Suprapubic skin (tissue), 4 donors: ENCODE results near the gene B3GALT6. TPM values are rescaled to one million over a fixed set of nuclear protein-coding genes. Genes with fewer than 3 reads are reported as not detected.
A peak's percentile ranks its signal among the peaks of the same experiment; 100 is the strongest.

Experiments used
- DNase-seq, 2 donors: peaks; one replicate each; pipeline ENCODE4 v3.0.0-alpha.2; 2019; ENCODE audit warnings: low spot score in 2 of 2
- H3K27ac ChIP-seq: fragments of 200-600 bp; sonication (generic); one replicate; pipeline ENCODE4 v1.5.1; 2019
- H3K27me3 ChIP-seq: fragments of 200-600 bp; sonication (generic); one replicate; pipeline ENCODE4 v1.5.1; 2019
- H3K36me3 ChIP-seq: fragments of 200-600 bp; sonication (generic); one replicate; pipeline ENCODE4 v1.5.1; 2019
- H3K4me1 ChIP-seq: fragments of 200-600 bp; sonication (generic); one replicate; pipeline ENCODE4 v1.5.1; 2019
- H3K4me3 ChIP-seq: fragments of 200-600 bp; sonication (generic); one replicate; pipeline ENCODE4 v1.5.1; 2019; ENCODE audit warnings: mild to moderate bottlenecking
- H3K9me3 ChIP-seq: fragments of 200-600 bp; sonication (generic); one replicate; pipeline ENCODE4 v1.5.1; 2019
- EP300 ChIP-seq: sonication (generic); formaldehyde crosslinking; IDR thresholded peaks from one replicate; pipeline ENCODE4 v1.6.1; 2017; ENCODE audit warnings: antibody characterized with exemption
- POLR2A ChIP-seq, 2 donors: fragments of 450-650 bp; IDR thresholded peaks; one replicate each; pipeline ENCODE4 v1.6.1; 2017; ENCODE audit warnings: antibody characterized with exemption in 2 of 2, mild to moderate bottlenecking in 2 of 2, moderate library complexity in 2 of 2
- POLR2AphosphoS5 ChIP-seq, 3 donors: sonication (generic); formaldehyde crosslinking; IDR thresholded peaks; one replicate each; pipeline ENCODE4 v1.6.1; 2017; ENCODE audit warnings: antibody characterized with exemption in 3 of 3
- WGBS: methylation state at CpG from one replicate; pipeline ENCODE4 v1.1.5; 2018; 5-methylcytosine and 5-hydroxymethylcytosine counted together
- total RNA-seq, 4 donors: library from RNA; depleted of rRNA; stranded (reverse); fragments of >200 nt; gene quantifications; one replicate each; pipeline ENCODE4 v1.1.0, GENCODE V29; 2016
- TF ChIP-seq, protein P1 (sequence below), 2 donors: fragments of 200-600 bp in 1 of 2; fragments of 450-650 bp in 1 of 2; sonication (generic) in 1 of 2; IDR thresholded peaks; one replicate each; pipeline ENCODE4 v1.5.1; 2016 to 2019; ENCODE audit warnings: antibody characterized with exemption in 2 of 2, mild to moderate bottlenecking in 1 of 2, moderate library complexity in 1 of 2

Gene B3GALT6
- 10 to 100 TPM in 3 of 4 donors, 1 to 10 TPM in 1; 9.3 to 24.4 (median 16.4) TPM for total RNA-seq

DNA sequence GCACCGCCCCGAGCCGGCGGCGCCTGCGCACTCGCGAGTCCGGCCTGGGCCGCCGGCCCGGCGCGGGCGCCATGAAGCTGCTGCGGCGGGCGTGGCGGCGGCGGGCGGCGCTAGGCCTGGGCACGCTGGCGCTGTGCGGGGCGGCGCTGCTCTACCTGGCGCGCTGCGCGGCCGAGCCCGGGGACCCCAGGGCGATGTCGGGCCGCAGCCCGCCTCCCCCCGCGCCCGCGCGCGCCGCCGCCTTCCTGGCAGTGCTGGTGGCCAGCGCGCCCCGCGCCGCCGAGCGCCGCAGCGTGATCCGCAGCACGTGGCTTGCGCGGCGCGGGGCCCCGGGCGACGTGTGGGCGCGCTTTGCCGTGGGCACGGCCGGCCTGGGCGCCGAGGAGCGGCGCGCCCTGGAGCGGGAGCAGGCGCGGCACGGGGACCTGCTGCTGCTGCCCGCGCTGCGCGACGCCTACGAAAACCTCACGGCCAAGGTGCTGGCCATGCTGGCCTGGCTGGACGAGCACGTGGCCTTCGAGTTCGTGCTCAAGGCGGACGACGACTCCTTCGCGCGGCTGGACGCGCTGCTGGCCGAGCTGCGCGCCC, at the start of gene B3GALT6:
TSS of gene B3GALT6 (plus strand) at position 30 of the 588 bp plus-strand sequence. CDS start at position 72, 42 bp downstream.
- no peak for TF ChIP-seq POLR2AphosphoS5 (IDR thresholded peaks at IDR 0.05)
- TF ChIP-seq POLR2A (IDR thresholded peaks at IDR 0.05) = peak in 1 of 2 donors; percentile 8
- Histone ChIP-seq H3K27ac (peak within 1 kb of the TSS; percentile 88), H3K4me1 (peaks cover 40% of the 10 kb centered on the region), H3K9me3 (no peaks in the 10 kb centered on the region), H3K36me3 (peaks cover 17% of the 10 kb centered on the region), H3K27me3 (no peaks in the 10 kb centered on the region), H3K4me3 (peak within 1 kb of the TSS; percentile 84)
- WGBS = 20% methylated on average over 7 of the region's 100 CpGs
- DNase-seq = no peak

- no peaks in the 10 kb centered on the region for H3K36me3 ChIP-seq
- WGBS = 66% methylated on average over 17 of the region's 39 CpGs
- TF ChIP-seq POLR2AphosphoS5 (IDR thresholded peaks at IDR 0.05) (no peak), POLR2A (IDR thresholded peaks at IDR 0.05) (no peak), EP300 (no peak)
- TF ChIP-seq, protein P1, sequence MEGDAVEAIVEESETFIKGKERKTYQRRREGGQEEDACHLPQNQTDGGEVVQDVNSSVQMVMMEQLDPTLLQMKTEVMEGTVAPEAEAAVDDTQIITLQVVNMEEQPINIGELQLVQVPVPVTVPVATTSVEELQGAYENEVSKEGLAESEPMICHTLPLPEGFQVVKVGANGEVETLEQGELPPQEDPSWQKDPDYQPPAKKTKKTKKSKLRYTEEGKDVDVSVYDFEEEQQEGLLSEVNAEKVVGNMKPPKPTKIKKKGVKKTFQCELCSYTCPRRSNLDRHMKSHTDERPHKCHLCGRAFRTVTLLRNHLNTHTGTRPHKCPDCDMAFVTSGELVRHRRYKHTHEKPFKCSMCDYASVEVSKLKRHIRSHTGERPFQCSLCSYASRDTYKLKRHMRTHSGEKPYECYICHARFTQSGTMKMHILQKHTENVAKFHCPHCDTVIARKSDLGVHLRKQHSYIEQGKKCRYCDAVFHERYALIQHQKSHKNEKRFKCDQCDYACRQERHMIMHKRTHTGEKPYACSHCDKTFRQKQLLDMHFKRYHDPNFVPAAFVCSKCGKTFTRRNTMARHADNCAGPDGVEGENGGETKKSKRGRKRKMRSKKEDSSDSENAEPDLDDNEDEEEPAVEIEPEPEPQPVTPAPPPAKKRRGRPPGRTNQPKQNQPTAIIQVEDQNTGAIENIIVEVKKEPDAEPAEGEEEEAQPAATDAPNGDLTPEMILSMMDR (IDR thresholded peaks at IDR 0.05) = no peak
- H3K9me3 ChIP-seq = no peaks in the 10 kb centered on the region
- no peak overlapping the region for H3K27ac ChIP-seq
- H3K4me1 ChIP-seq = no peaks in the 10 kb centered on the region
- DNase-seq = peak in 1 of 2 donors; percentile 62
- H3K4me3 ChIP-seq = no peak overlapping the region
- peaks cover 44% of the 10 kb centered on the region for H3K27me3 ChIP-seq
Observed at GRCh38 chr1:1182491-1183220, 49.4 kb upstream of the B3GALT6 start.

- H3K4me1 ChIP-seq = no peaks in the 10 kb centered on the region
- H3K27me3 ChIP-seq = peaks cover 38% of the 10 kb centered on the region
- TF ChIP-seq, protein P1 (IDR thresholded peaks at IDR 0.05) = no peak
- TF ChIP-seq POLR2A (IDR thresholded peaks at IDR 0.05) = no peak
- TF ChIP-seq POLR2AphosphoS5 (IDR thresholded peaks at IDR 0.05) = no peak
- no peak for TF ChIP-seq EP300
- H3K36me3 ChIP-seq = no peaks in the 10 kb centered on the region
- WGBS = 79% methylated on average over 17 of the region's 21 CpGs
- peak in 1 of 2 donors; percentile 46 for DNase-seq
- no peaks in the 10 kb centered on the region for H3K9me3 ChIP-seq
- no peak overlapping the region for H3K4me3 ChIP-seq
- no peak overlapping the region for H3K27ac ChIP-seq
Observed at GRCh38 chr1:1183221-1183747, 48.8 kb upstream of the B3GALT6 start.

DNA sequence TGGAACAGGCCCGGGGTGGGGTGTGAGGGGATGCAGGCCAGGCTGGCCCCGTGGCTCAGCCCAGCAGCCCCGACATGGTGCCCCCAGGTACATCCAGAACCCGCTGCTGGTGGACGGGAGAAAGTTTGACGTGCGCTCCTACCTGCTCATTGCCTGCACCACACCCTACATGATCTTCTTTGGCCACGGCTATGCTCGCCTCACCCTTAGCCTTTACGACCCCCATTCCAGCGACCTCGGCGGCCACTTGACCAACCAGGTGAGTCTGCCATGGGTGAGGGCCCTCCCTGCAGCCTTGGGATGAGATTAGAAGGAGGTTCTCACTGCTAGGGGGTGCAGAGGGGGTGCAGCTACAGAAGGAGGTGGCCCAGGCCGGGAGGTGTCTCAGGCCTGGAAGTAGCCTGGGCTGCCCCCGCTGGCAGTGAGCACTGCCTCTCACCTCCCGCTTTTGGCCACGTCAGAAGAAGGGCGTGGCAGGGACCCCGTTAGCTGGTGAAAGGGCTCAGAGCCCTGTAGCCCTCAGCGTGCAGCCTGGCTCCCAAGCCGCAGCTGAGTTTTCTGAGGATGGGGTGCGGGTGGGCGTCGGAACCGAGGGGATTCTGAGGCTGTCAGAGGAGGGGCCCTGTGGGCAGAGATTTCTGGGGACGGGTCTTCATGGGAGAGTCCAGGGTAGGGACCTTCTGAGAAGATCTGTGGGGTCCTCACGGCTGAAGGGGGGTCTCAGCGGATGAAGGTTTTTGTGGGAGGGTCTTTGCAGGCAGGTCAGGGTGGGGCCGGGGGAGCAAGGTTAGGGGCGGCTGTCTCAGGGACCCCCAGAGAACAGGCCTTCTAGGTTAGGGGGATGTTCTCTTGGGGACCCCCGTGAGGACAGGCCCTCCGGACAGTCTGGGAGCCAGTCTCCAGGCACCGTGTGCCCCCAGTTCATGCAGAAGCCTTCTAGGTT, 47.9 kb upstream of the B3GALT6 start:
- no peaks in the 10 kb centered on the region for H3K9me3 ChIP-seq
- DNase-seq = peak in 1 of 2 donors; percentile 50

More for the DNA sequence above, 47.9 kb upstream of the B3GALT6 start:
- TF ChIP-seq POLR2AphosphoS5 (IDR thresholded peaks at IDR 0.05) = no peak
- no peak for TF ChIP-seq EP300
- TF ChIP-seq POLR2A (IDR thresholded peaks at IDR 0.05) = no peak
- TF ChIP-seq, protein P1 (IDR thresholded peaks at IDR 0.05) = no peak
- no peak overlapping the region for H3K27ac ChIP-seq
- H3K4me3 ChIP-seq = no peak overlapping the region
- H3K4me1 ChIP-seq = no peaks in the 10 kb centered on the region
- WGBS = 81% methylated on average over 29 of the region's 33 CpGs
- H3K36me3 ChIP-seq = no peaks in the 10 kb centered on the region
- H3K27me3 ChIP-seq = peaks cover 32% of the 10 kb centered on the region
